IMR-90 (cell line): ENCODE data around the gene FGF5.

Source experiments
- CHD1 ChIP-seq: IDR thresholded peaks from 2 replicates; pipeline ENCODE4 v1.6.1; 2012; ENCODE audit warnings: low read depth, low read length, improper control_type of control experiment
- CTCF ChIP-seq: conservative IDR thresholded peaks from 2 replicates; pipeline ENCODE4 v1.5.1; 2012; ENCODE audit warnings: mild to moderate bottlenecking, low read depth, low read length, improper control_type of control experiment
- ELK1 ChIP-seq: fragments of 150-350 bp; IDR thresholded peaks from 2 replicates; pipeline ENCODE4 v1.6.1; 2016; ENCODE audit warnings: low read depth, mild to moderate bottlenecking, low read length, moderate library complexity, borderline replicate concordance
- FOS ChIP-seq: fragments of 150-350 bp; IDR thresholded peaks from 2 replicates; pipeline ENCODE4 v1.6.1; 2016; ENCODE audit warnings: low read depth, low read length
- MAFK ChIP-seq: IDR thresholded peaks from 2 replicates; pipeline ENCODE4 v1.6.1; 2012; ENCODE audit warnings: low read depth, low read length, improper control_type of control experiment
- MXI1 ChIP-seq: IDR thresholded peaks from 2 replicates; pipeline ENCODE4 v1.6.1; 2012; ENCODE audit warnings: low read depth, mild to moderate bottlenecking, low read length, moderate library complexity, borderline replicate concordance
- NFE2L2 ChIP-seq: fragments of 150-350 bp; IDR thresholded peaks from 2 replicates; pipeline ENCODE4 v1.6.1; 2016; ENCODE audit warnings: low read depth, mild to moderate bottlenecking, low read length
- POLR2A ChIP-seq: IDR thresholded peaks from 2 replicates; pipeline ENCODE4 v1.6.1; 2012; ENCODE audit warnings: mild to moderate bottlenecking, low read depth, low read length
- RFX5 ChIP-seq: IDR thresholded peaks from 2 replicates; pipeline ENCODE4 v1.8.0; 2012; ENCODE audit warnings: low read depth, mild to moderate bottlenecking, low read length, moderate library complexity
- USF2 ChIP-seq: fragments of 150-350 bp; IDR thresholded peaks from 2 replicates; pipeline ENCODE4 v1.6.1; 2017; ENCODE audit warnings: mild to moderate bottlenecking, antibody characterized with exemption, low read length, low read depth

- TF ChIP-seq CTCF (no peak), POLR2A (no peak), RFX5 (no peak), MAFK (no peak), ELK1 (no peak), NFE2L2 (no peak), USF2 (no peak), FOS (no peak), MXI1 (no peak), CHD1 (no peak)
Measured at GRCh38 chr4:80264825-80265224, 1.6 kb upstream of the FGF5 start.
